ENCODE data around the gene CD244. TPM values are rescaled to one million over a fixed set of nuclear protein-coding genes. Genes with fewer than 3 reads are reported as not detected.
"Not testable (repeated sequence)": the region's sequence is repeated elsewhere in the genome, so short reads cannot be mapped to it uniquely, and the experiment has no call there.

CD244 gene
- total RNA-seq, 2 donors from 2014 or later, result 0.55 to 1.1 TPM

DNA sequence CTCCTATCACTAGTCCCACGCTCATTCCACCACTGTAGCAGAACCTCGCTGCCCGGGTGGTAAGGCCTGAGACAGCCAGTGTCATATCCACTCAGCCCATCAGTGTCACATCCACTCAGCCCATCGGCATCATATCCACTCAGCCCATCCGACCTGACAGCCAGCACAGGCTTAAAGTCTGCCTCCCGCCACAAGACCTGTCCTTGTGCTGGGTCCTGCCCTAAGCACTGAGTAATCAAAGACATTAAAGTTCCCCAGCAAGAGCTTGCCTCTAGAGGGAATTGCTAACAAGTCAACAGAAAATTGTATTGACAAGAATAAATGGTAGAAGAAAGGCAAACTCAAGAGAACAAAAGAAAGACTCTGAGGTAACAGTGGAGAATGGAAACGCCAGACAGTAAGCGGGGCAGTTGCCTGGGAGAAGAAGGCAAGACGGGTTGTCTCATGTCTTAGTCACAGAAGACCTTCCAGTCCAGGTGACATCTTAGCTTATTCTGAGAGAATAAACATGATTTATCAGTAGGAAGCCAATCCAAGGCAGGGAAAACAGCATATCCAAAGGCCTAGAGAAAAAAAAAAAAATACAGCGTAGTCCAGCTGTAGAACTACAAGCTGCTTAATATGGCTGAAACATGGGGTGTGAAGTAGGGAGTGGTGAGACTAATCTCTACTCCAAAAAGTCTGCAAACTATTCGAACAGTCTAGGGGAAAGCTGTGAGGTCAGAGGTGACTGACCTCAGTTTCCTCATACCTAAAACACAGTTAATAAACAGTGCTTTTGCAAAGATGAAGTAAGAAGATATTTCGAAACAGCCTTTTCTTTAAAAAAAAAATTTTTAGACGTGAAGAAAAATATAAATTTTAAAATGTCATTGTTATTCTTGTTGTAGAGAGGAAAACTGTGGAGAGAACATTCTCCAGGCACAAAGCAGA, 21.2 kb upstream of the CD244 start:
- Histone ChIP-seq H3K4me1 (replicated peaks) (no peaks in the 10 kb centered on the region), H3K36me3 (no peaks in the 10 kb centered on the region), H3K27ac (no peak overlapping the region), H3K4me3 (no peak overlapping the region), H3K27me3 (replicated peaks; ENCODE audit: insufficient read depth) (no peaks in the 10 kb centered on the region), H3K9me3 (no peaks in the 10 kb centered on the region)
- intact Hi-C loops (cut with DNase I), result no loop called here
- DNase-seq (ENCODE audit: low spot score), result no peak
- WGBS, result 85% methylated on average over 13 of the region's 13 CpGs
- TF ChIP-seq, protein P1, sequence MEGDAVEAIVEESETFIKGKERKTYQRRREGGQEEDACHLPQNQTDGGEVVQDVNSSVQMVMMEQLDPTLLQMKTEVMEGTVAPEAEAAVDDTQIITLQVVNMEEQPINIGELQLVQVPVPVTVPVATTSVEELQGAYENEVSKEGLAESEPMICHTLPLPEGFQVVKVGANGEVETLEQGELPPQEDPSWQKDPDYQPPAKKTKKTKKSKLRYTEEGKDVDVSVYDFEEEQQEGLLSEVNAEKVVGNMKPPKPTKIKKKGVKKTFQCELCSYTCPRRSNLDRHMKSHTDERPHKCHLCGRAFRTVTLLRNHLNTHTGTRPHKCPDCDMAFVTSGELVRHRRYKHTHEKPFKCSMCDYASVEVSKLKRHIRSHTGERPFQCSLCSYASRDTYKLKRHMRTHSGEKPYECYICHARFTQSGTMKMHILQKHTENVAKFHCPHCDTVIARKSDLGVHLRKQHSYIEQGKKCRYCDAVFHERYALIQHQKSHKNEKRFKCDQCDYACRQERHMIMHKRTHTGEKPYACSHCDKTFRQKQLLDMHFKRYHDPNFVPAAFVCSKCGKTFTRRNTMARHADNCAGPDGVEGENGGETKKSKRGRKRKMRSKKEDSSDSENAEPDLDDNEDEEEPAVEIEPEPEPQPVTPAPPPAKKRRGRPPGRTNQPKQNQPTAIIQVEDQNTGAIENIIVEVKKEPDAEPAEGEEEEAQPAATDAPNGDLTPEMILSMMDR (IDR thresholded peaks at IDR 0.05), result no peak
- TF ChIP-seq POLR2A (IDR thresholded peaks at IDR 0.05), result no peak

DNA sequence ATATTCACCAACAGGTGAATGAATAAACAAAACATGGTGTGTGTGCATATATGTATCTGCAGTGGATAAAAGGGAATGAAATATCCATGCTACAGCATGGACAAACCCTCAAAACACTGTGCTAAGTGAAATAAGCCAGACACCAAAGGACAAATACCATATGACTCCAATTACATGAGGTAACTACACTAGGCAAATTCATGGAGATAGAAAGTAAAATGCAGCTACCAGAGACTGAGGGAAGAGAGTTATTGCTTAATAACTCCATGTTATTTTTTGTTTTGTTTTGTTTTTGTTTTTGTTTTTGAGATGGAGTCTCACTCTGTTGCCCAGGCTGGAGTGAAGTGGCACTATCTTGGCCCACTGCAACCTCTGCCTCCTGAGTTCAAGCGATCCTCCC, 19.9 kb upstream of the CD244 start:
- Histone ChIP-seq H3K27me3 (replicated peaks; ENCODE audit: insufficient read depth) (no peaks in the 10 kb centered on the region), H3K9me3 (no peaks in the 10 kb centered on the region), H3K27ac (no peak overlapping the region), H3K4me3 (no peak overlapping the region), H3K36me3 (no peaks in the 10 kb centered on the region), H3K4me1 (replicated peaks) (no peaks in the 10 kb centered on the region)
- WGBS, result 100% methylated on average over 1 of the region's 1 CpG
- intact Hi-C loops (cut with DNase I), result no loop called here
- no peak for DNase-seq (ENCODE audit: low spot score)
- TF ChIP-seq POLR2A (IDR thresholded peaks at IDR 0.05), result no peak

DNA sequence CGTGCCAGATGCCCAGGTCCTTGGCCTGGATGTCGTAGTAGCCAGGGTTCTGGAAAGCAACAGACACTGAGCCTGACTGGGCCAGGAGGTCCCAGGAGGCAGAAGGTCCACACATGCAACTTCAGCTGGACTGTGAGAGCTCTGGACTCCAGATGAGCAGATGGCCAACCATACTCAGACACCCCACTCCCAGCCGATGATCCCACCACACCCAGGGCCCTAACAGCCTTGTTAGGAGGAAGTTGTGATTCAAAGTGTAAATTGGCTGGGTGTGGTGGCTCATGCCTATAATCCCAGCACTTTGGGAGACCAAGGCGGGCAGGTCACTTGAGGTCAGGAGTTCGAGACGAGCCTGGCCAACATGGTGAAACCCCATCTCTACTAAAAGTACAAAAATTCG, 18.6 kb upstream of the CD244 start:
- H3K36me3 ChIP-seq; DNase-seq (ENCODE audit: low spot score); H3K9me3 ChIP-seq; H3K4me3 ChIP-seq; intact Hi-C loops (cut with DNase I); H3K27me3 ChIP-seq (replicated peaks; ENCODE audit: insufficient read depth); H3K27ac ChIP-seq; H3K4me1 ChIP-seq (replicated peaks): not testable (repeated sequence)
- 89% methylated on average over 7 of the region's 7 CpGs for WGBS

DNA sequence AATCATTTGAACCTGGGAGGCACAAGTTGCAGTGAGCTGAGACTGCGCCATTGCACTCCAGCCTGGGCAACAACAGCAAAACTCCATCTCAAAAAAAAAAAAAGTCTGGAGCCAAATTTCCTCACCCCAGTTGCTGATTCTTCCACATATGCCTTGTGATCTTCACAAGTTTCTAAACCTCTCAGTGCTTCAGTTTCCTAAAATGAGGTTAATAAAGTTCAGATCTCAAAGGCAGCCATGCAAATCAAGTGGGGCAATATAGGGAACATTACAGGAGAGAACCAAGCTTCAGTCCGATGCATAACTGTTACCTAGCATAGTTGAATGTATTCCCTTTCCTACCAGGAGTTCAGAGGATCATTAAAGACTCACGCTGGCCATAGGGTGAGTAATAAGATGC, 17.5 kb upstream of the CD244 start:
- Histone ChIP-seq H3K4me3 (no peak overlapping the region), H3K4me1 (replicated peaks) (no peaks in the 10 kb centered on the region), H3K27me3 (replicated peaks; ENCODE audit: insufficient read depth) (no peaks in the 10 kb centered on the region), H3K9me3 (no peaks in the 10 kb centered on the region), H3K36me3 (no peaks in the 10 kb centered on the region), H3K27ac (no peak overlapping the region)
- intact Hi-C loops (cut with DNase I), result no loop called here
- 89% methylated on average over 3 of the region's 3 CpGs for WGBS
- no peak for TF ChIP-seq POLR2AphosphoS5 (IDR thresholded peaks at IDR 0.05)
- TF ChIP-seq, protein P1 (IDR thresholded peaks at IDR 0.05), result no peak
- no peak for TF ChIP-seq POLR2A (IDR thresholded peaks at IDR 0.05)
- DNase-seq (ENCODE audit: low spot score), result no peak

DNA sequence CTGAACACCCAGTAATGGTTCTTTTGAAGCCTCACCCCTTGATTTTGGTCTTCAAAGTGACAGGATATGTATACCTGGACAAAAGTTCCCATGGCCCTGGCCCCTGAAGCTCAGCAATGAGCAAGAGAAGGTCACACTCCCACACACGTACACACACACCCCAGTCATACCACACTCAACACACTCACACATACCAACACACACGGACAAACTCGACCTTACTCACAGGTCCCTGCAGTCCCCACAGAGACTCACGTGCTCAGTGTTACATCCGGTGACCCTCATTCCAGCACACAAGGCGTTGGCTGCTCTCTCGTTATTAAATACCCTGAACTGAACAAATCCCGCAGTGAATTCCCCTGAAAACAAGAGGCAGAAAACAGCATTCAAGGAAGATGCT, 16.4 kb upstream of the CD244 start:
- Histone ChIP-seq H3K27me3 (replicated peaks; ENCODE audit: insufficient read depth) (no peaks in the 10 kb centered on the region), H3K27ac (no peak overlapping the region), H3K4me3 (no peak overlapping the region), H3K4me1 (replicated peaks) (no peaks in the 10 kb centered on the region), H3K9me3 (no peaks in the 10 kb centered on the region), H3K36me3 (no peaks in the 10 kb centered on the region)
- TF ChIP-seq POLR2A (IDR thresholded peaks at IDR 0.05) (no peak), POLR2AphosphoS5 (IDR thresholded peaks at IDR 0.05) (no peak)
- TF ChIP-seq, protein P1 (IDR thresholded peaks at IDR 0.05), result no peak
- DNase-seq (ENCODE audit: low spot score), result no peak
- intact Hi-C loops (cut with DNase I), result no loop called here
- WGBS, result 74% methylated on average over 8 of the region's 8 CpGs

DNA sequence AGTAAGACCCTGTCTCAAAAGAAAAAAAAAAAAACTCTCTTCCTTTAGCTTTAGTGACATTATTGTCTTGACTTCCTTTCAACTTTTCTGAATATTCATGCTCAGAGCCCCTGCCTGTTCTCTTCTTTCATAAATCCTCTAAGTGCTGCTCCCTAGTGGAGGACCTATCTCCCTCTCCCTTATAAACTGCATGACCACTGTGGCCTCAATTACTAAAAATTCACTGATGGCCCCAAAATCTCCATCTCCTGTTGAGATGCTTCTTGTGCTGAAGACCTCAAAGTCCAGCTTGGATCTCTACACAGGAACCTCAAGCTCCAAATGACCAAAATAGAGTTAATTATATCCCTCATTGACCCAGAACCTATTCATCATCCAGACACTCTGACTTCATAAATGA, 14.5 kb upstream of the CD244 start:
- no peak for TF ChIP-seq POLR2AphosphoS5 (IDR thresholded peaks at IDR 0.05)
- TF ChIP-seq, protein P1 (IDR thresholded peaks at IDR 0.05), result no peak
- TF ChIP-seq POLR2A (IDR thresholded peaks at IDR 0.05), result no peak
- Histone ChIP-seq H3K4me1 (replicated peaks) (no peaks in the 10 kb centered on the region), H3K4me3 (no peak overlapping the region), H3K9me3 (no peaks in the 10 kb centered on the region), H3K27ac (no peak overlapping the region), H3K27me3 (replicated peaks; ENCODE audit: insufficient read depth) (no peaks in the 10 kb centered on the region), H3K36me3 (no peaks in the 10 kb centered on the region)
- DNase-seq (ENCODE audit: low spot score), result no peak
- intact Hi-C loops (cut with DNase I), result no loop called here
